GM18867 (cell line): ENCODE data around the gene ACTN4.

ENCODE experiments used
- ATAC-seq: cut with Tn5 transposase; IDR thresholded peaks from one replicate; pipeline ENCODE4 v1.9.1; 2021; ENCODE audit warnings: mild to moderate bottlenecking, moderate library complexity; ENCODE audit not compliant: unreplicated experiment

Gene ACTN4

GRCh38 chr19:38635483-38636399 lies 11.7 kb upstream of the ACTN4 start:
- no peak for ATAC-seq

- no peak for ATAC-seq
Observed at GRCh38 chr19:38638461-38638860, 9.0 kb upstream of the ACTN4 start.

GRCh38 chr19:38639679-38640078 lies 7.8 kb upstream of the ACTN4 start:
- ATAC-seq = no peak

GRCh38 chr19:38640368-38640767 lies 7.1 kb upstream of the ACTN4 start:
- no peak for ATAC-seq

GRCh38 chr19:38642176-38642575 lies 5.3 kb upstream of the ACTN4 start:
- no peak for ATAC-seq

GRCh38 chr19:38644719-38645118 lies 2.7 kb upstream of the ACTN4 start:
- no peak for ATAC-seq

GRCh38 chr19:38647966-38648768 lies 718 bp downstream of the ACTN4 start:
- no peak for ATAC-seq

- ATAC-seq = no peak
Observed at GRCh38 chr19:38648769-38649304, 1.4 kb downstream of the ACTN4 start.

GRCh38 chr19:38649305-38650171 lies 2.1 kb downstream of the ACTN4 start:
- no peak for ATAC-seq

GRCh38 chr19:38650172-38650775 lies 2.8 kb downstream of the ACTN4 start:
- ATAC-seq = no peak

- ATAC-seq = no peak
Observed at GRCh38 chr19:38650911-38651584, 3.6 kb downstream of the ACTN4 start.

- ATAC-seq = no peak
Observed at GRCh38 chr19:38653028-38653571, 5.7 kb downstream of the ACTN4 start.

GRCh38 chr19:38654628-38655055 lies 7.2 kb downstream of the ACTN4 start:
- ATAC-seq = no peak

GRCh38 chr19:38655148-38655824 lies 7.8 kb downstream of the ACTN4 start:
- ATAC-seq = no peak

GRCh38 chr19:38656171-38656981 lies 8.9 kb downstream of the ACTN4 start:
- no peak for ATAC-seq

GRCh38 chr19:38657633-38658222 lies 10.3 kb downstream of the ACTN4 start:
- no peak for ATAC-seq

- ATAC-seq = no peak
Observed at GRCh38 chr19:38658462-38659306, 11.2 kb downstream of the ACTN4 start.
